Brain microvascular endothelial cell (primary cell): ENCODE measurements around the gene DQX1.
A peak's percentile ranks its signal among the peaks of the same experiment; 100 is the strongest.

Experiments
- DNase-seq: peaks from one replicate; pipeline ENCODE4 v3.0.0-alpha.2; 2020
- H3K27ac ChIP-seq: fragments of 250-450 bp; sonication (Bioruptor Pico); 2 replicates; pipeline ENCODE4 v1.5.1; 2020; ENCODE audit warnings: mild to moderate bottlenecking, moderate library complexity
- H3K27me3 ChIP-seq: fragments of 250-450 bp; sonication (Bioruptor Pico); replicated peaks from 2 replicates; pipeline ENCODE4 v1.5.1; 2020; ENCODE audit warnings: mild to moderate bottlenecking
- H3K36me3 ChIP-seq: fragments of 250-450 bp; sonication (Bioruptor Pico); replicated peaks from 2 replicates; pipeline ENCODE4 v1.5.1; 2020; ENCODE audit warnings: mild to moderate bottlenecking
- H3K4me3 ChIP-seq: 2 replicates; pipeline ENCODE4 v1.5.1; 2011; ENCODE audit warnings: low read depth, mild to moderate bottlenecking, control low read depth, low read length, moderate library complexity
- CTCF ChIP-seq: IDR thresholded peaks from 2 replicates; pipeline ENCODE4 v1.5.1; 2011; ENCODE audit warnings: low read depth, mild to moderate bottlenecking, moderate library complexity, low read length, control low read depth, inconsistent platforms; ENCODE audit errors: missing control alignments
- in situ Hi-C: cut with HindIII; loops from 2 replicates; pipeline ENCODE4 v1.10.0; 2017; ENCODE audit warnings: low sequenced_read_pairs, low pct_ligation_motif_present

DQX1 gene

GRCh38 chr2:74546004-74546403 lies 20.0 kb upstream of the DQX1 start:
- H3K27me3 ChIP-seq, result no peaks in the 10 kb centered on the region
- DNase-seq, result no peak
- no peak for TF ChIP-seq CTCF
- no peak overlapping the region for H3K4me3 ChIP-seq
- no peak overlapping the region for H3K27ac ChIP-seq
- no peaks in the 10 kb centered on the region for H3K36me3 ChIP-seq
- in situ Hi-C loops, result no loop called here

GRCh38 chr2:74544634-74545033 lies 18.6 kb upstream of the DQX1 start:
- no peak for DNase-seq
- no peaks in the 10 kb centered on the region for H3K36me3 ChIP-seq
- H3K27ac ChIP-seq, result no peak overlapping the region
- in situ Hi-C loops, result no loop called here
- no peaks in the 10 kb centered on the region for H3K27me3 ChIP-seq
- TF ChIP-seq CTCF, result peak; percentile 38
- H3K4me3 ChIP-seq, result no peak overlapping the region

GRCh38 chr2:74542978-74543377 lies 16.9 kb upstream of the DQX1 start:
- no peak for DNase-seq
- TF ChIP-seq CTCF, result no peak
- Histone ChIP-seq H3K27ac (no peak overlapping the region), H3K27me3 (no peaks in the 10 kb centered on the region), H3K36me3 (no peaks in the 10 kb centered on the region), H3K4me3 (no peak overlapping the region)
- in situ Hi-C loops, result no loop called here

GRCh38 chr2:74540291-74540690 lies 14.3 kb upstream of the DQX1 start:
- Histone ChIP-seq H3K36me3 (no peaks in the 10 kb centered on the region), H3K27me3 (no peaks in the 10 kb centered on the region), H3K27ac (no peak overlapping the region), H3K4me3 (no peak overlapping the region)
- in situ Hi-C loops, result no loop called here
- no peak for TF ChIP-seq CTCF
- no peak for DNase-seq

GRCh38 chr2:74538881-74539339 lies 12.9 kb upstream of the DQX1 start:
- DNase-seq, result no peak
- Histone ChIP-seq H3K27me3 (no peaks in the 10 kb centered on the region), H3K4me3 (no peak overlapping the region), H3K36me3 (no peaks in the 10 kb centered on the region), H3K27ac (no peak overlapping the region)
- TF ChIP-seq CTCF, result no peak
- in situ Hi-C loops, result no loop called here

- in situ Hi-C loops, result no loop called here
- no peak for TF ChIP-seq CTCF
- no peak overlapping the region for H3K4me3 ChIP-seq
- DNase-seq, result no peak
- H3K27ac ChIP-seq, result no peak overlapping the region
- no peaks in the 10 kb centered on the region for H3K27me3 ChIP-seq
- peaks cover 3% of the 10 kb centered on the region for H3K36me3 ChIP-seq
Observed at GRCh38 chr2:74537140-74537539, 11.1 kb upstream of the DQX1 start.
